Memory B cell (primary cell): ENCODE data around the gene CNOT4.

Experiments used
- ATAC-seq: fragments of 150-1000 bp; cut with Tn5 transposase; 2 replicates; pipeline ENCODE4 v1.10.0; 2021; ENCODE audit warnings: low read depth, mild to moderate bottlenecking, moderate library complexity
- DNase-seq, 2 donors: peaks; one replicate each; pipeline ENCODE4 v3.0.0; 2022; ENCODE audit warnings: low spot score in 2 of 2
- H3K27ac Mint-ChIP-seq: one replicate; pipeline ENCODE4 v1.8.0; 2022; ENCODE audit warnings: mild to moderate bottlenecking, moderate library complexity, mixed read lengths
- H3K27me3 Mint-ChIP-seq: one replicate; pipeline ENCODE4 v1.8.0; 2022; ENCODE audit warnings: mixed read lengths
- H3K36me3 Mint-ChIP-seq: one replicate; pipeline ENCODE4 v1.8.0; 2022; ENCODE audit warnings: mild to moderate bottlenecking, mixed read lengths
- H3K4me1 Mint-ChIP-seq: one replicate; pipeline ENCODE4 v1.8.0; 2022; ENCODE audit warnings: mixed read lengths
- H3K4me3 Mint-ChIP-seq: one replicate; pipeline ENCODE4 v1.8.0; 2022; ENCODE audit warnings: mild to moderate bottlenecking, moderate library complexity, mixed read lengths
- H3K9me3 Mint-ChIP-seq: one replicate; pipeline ENCODE4 v1.8.0; 2022; ENCODE audit warnings: mixed read lengths

CNOT4 gene

GRCh38 chr7:135388616-135389015 lies 121.3 kb downstream of the CNOT4 start:
- Mint-ChIP-seq H3K27ac (no peak overlapping the region), H3K4me3 (no peak overlapping the region), H3K27me3 (no peaks in the 10 kb centered on the region), H3K36me3 (peaks cover 2% of the 10 kb centered on the region), H3K9me3 (no peaks in the 10 kb centered on the region), H3K4me1 (peaks cover 8% of the 10 kb centered on the region)
- ATAC-seq, result no peak
- DNase-seq, result no peak

DNA sequence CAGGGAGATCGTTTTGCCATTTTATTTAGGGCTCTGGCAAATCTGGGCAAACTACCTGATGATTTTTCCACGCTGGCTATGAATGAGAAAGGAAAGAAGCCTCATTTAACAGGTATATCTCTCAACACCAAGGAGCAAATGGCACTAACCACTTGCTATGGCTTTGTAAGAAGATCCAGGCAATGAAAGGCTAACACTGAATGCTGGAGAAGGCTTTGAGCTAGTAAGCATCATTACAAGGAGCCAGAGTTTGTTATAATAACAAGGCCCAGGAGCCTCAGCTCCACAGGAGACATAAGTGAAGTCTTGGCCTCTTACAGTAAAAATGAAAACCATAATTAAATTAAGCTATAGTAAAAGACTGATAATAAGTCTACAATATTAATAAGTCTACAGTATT lies 123.1 kb downstream of the CNOT4 start:
- Mint-ChIP-seq H3K4me3 (no peak overlapping the region), H3K27ac (no peak overlapping the region), H3K9me3 (no peaks in the 10 kb centered on the region), H3K4me1 (peaks cover 5% of the 10 kb centered on the region), H3K36me3 (no peaks in the 10 kb centered on the region), H3K27me3 (no peaks in the 10 kb centered on the region)
- ATAC-seq (no peak), DNase-seq (no peak)

DNA sequence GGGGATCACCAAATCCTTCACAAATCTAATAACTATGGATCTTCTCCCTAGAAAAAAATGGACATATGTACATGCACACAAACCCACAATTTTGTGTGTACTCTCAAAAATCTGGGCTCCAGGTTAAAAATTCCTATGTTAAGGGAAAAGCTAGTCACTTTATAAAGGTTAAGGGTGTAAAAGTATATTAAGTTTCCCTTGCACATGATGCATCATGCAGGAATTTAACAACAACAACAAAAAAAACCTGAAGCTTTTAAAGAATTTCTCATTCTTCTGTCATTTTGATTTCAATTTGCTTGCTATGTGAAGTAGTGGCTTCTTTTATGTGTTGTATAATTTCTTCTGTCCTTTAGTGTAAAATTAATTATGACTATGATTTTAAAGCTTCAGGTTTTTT lies 123.7 kb downstream of the CNOT4 start:
- ATAC-seq (no peak), DNase-seq (no peak)
- H3K36me3 Mint-ChIP-seq, result no peaks in the 10 kb centered on the region
- H3K27me3 Mint-ChIP-seq, result no peaks in the 10 kb centered on the region
- H3K9me3 Mint-ChIP-seq, result no peaks in the 10 kb centered on the region
- H3K27ac Mint-ChIP-seq, result no peak overlapping the region
- H3K4me3 Mint-ChIP-seq, result no peak overlapping the region
- no peaks in the 10 kb centered on the region for H3K4me1 Mint-ChIP-seq

- no peak overlapping the region for H3K4me3 Mint-ChIP-seq
- H3K27ac Mint-ChIP-seq, result no peak overlapping the region
- no peak for DNase-seq
- H3K4me1 Mint-ChIP-seq, result no peaks in the 10 kb centered on the region
- H3K9me3 Mint-ChIP-seq, result no peaks in the 10 kb centered on the region
- ATAC-seq, result no peak
- no peaks in the 10 kb centered on the region for H3K27me3 Mint-ChIP-seq
- H3K36me3 Mint-ChIP-seq, result no peaks in the 10 kb centered on the region
Measured at GRCh38 chr7:135385209-135385608, 124.7 kb downstream of the CNOT4 start.

DNA sequence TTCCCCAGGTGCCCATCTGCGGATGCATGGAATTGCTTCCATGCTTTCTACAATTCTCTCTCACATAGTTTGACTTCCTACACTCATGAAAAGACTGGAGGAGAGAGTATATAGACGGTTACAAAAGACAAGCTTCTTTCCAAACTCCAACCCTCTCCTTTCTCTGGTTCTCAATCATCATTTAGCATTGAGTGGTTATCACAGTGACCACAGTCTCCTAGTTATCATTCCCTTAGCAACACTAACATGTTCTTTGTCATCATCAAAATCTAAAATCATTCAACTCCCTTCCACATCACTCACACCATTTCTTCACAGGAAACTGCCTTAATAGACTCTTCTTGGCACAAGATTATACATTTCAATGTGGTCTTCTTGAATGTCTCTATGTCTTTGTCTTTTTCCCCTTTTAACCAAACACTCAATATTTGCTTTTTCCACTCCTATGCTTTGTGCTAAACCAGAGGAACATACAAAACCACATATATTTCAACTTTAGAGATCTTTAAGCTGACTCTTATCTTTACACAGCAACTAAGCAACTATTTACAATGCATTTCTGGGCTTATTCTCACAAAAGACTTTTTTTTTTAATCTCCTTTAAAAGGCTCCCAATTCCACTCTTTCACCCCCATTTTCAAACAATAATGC lies 126.3 kb downstream of the CNOT4 start:
- Mint-ChIP-seq H3K4me1 (no peaks in the 10 kb centered on the region), H3K9me3 (no peaks in the 10 kb centered on the region), H3K27me3 (no peaks in the 10 kb centered on the region), H3K4me3 (no peak overlapping the region), H3K36me3 (no peaks in the 10 kb centered on the region), H3K27ac (no peak overlapping the region)
- DNase-seq (no peak), ATAC-seq (no peak)

GRCh38 chr7:135382173-135382572 lies 127.7 kb downstream of the CNOT4 start:
- Mint-ChIP-seq H3K4me3 (no peak overlapping the region), H3K36me3 (no peaks in the 10 kb centered on the region), H3K27me3 (no peaks in the 10 kb centered on the region), H3K4me1 (no peaks in the 10 kb centered on the region), H3K27ac (no peak overlapping the region), H3K9me3 (no peaks in the 10 kb centered on the region)
- ATAC-seq (no peak), DNase-seq (no peak)

DNA sequence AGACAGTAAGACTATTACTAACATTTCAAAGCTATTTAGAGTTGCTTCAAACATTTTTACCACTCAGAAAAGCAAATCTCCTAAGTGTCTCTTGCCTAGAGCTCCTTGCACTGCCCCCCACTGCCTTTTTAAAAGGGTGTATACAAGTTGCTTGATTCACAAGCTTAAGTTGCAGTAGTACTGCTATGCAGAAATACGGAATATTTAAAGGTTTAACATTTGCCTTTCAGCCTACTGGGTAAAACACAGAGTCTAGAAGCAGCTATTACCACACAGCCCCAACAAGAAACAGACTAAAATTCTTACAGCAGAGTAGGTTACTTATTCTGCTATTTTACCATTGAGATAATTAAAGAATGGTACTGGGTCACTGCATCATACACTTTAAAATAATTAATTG lies 128.5 kb downstream of the CNOT4 start:
- DNase-seq (no peak), ATAC-seq (no peak)
- Mint-ChIP-seq H3K27ac (no peak overlapping the region), H3K4me1 (no peaks in the 10 kb centered on the region), H3K27me3 (no peaks in the 10 kb centered on the region), H3K4me3 (no peak overlapping the region), H3K36me3 (no peaks in the 10 kb centered on the region), H3K9me3 (no peaks in the 10 kb centered on the region)

GRCh38 chr7:135380351-135380750 lies 129.6 kb downstream of the CNOT4 start:
- H3K4me3 Mint-ChIP-seq, result no peak overlapping the region
- H3K27ac Mint-ChIP-seq, result no peak overlapping the region
- no peaks in the 10 kb centered on the region for H3K9me3 Mint-ChIP-seq
- H3K27me3 Mint-ChIP-seq, result no peaks in the 10 kb centered on the region
- ATAC-seq (no peak), DNase-seq (no peak)
- H3K36me3 Mint-ChIP-seq, result no peaks in the 10 kb centered on the region
- no peaks in the 10 kb centered on the region for H3K4me1 Mint-ChIP-seq

DNA sequence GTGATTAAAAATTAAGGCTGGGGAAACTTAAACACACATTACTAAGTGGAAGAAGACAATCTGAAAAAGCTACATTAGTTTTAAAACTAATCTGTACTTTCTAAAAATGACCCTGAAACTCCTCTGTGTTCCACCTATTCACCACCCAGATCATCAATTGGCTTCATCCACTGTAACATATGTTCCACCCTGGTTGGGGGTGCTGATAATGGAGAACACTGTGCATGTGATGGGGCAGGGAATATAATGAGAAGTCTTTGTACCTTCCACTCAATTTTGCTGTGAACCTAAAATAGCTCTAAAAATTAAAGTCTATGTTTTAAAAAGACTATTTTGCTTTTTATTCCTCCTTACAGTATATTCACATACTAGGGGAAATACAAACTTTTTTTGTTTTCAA lies 132.7 kb downstream of the CNOT4 start:
- Mint-ChIP-seq H3K27ac (no peak overlapping the region), H3K27me3 (no peaks in the 10 kb centered on the region), H3K36me3 (no peaks in the 10 kb centered on the region), H3K9me3 (no peaks in the 10 kb centered on the region), H3K4me3 (no peak overlapping the region), H3K4me1 (no peaks in the 10 kb centered on the region)
- DNase-seq, result no peak
- no peak for ATAC-seq

- ATAC-seq (no peak), DNase-seq (no peak)
- Mint-ChIP-seq H3K4me3 (no peak overlapping the region), H3K9me3 (no peaks in the 10 kb centered on the region), H3K4me1 (no peaks in the 10 kb centered on the region), H3K27me3 (no peaks in the 10 kb centered on the region), H3K27ac (no peak overlapping the region), H3K36me3 (no peaks in the 10 kb centered on the region)
Measured at GRCh38 chr7:135375908-135376699, 133.8 kb downstream of the CNOT4 start.

- H3K4me3 Mint-ChIP-seq, result no peak overlapping the region
- ATAC-seq (no peak), DNase-seq (no peak)
- H3K27me3 Mint-ChIP-seq, result no peaks in the 10 kb centered on the region
- no peaks in the 10 kb centered on the region for H3K36me3 Mint-ChIP-seq
- no peaks in the 10 kb centered on the region for H3K4me1 Mint-ChIP-seq
- H3K27ac Mint-ChIP-seq, result no peak overlapping the region
- H3K9me3 Mint-ChIP-seq, result no peaks in the 10 kb centered on the region
Measured at GRCh38 chr7:135374736-135375135, 135.2 kb downstream of the CNOT4 start.

DNA sequence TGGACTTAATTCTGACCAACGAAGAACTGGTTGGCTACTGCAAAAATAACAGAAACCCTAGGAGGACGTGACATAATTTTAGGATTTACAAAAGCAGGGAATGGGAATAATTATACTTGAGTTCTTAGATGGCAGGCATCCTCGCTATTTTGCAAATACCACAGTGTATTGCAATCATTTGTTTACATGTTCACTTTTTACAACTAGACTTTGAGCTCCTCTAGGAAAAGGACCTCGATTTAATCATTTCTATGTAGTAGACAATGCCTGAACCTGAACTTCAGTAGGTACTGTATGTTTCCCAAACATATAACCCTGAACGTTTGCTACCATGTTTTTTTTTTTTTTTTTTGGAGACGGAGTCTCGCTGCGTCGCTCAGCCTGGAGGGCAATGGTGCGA lies 137.7 kb downstream of the CNOT4 start:
- Mint-ChIP-seq H3K27me3 (no peaks in the 10 kb centered on the region), H3K4me1 (no peaks in the 10 kb centered on the region), H3K36me3 (peaks cover 5% of the 10 kb centered on the region), H3K27ac (no peak overlapping the region), H3K4me3 (no peak overlapping the region), H3K9me3 (no peaks in the 10 kb centered on the region)
- DNase-seq (no peak), ATAC-seq (no peak)

- Mint-ChIP-seq H3K36me3 (peaks cover 5% of the 10 kb centered on the region), H3K9me3 (no peaks in the 10 kb centered on the region), H3K27ac (no peak overlapping the region), H3K4me1 (no peaks in the 10 kb centered on the region), H3K4me3 (no peak overlapping the region), H3K27me3 (no peaks in the 10 kb centered on the region)
- DNase-seq (no peak), ATAC-seq (no peak)
Measured at GRCh38 chr7:135370656-135371055, 139.2 kb downstream of the CNOT4 start.

DNA sequence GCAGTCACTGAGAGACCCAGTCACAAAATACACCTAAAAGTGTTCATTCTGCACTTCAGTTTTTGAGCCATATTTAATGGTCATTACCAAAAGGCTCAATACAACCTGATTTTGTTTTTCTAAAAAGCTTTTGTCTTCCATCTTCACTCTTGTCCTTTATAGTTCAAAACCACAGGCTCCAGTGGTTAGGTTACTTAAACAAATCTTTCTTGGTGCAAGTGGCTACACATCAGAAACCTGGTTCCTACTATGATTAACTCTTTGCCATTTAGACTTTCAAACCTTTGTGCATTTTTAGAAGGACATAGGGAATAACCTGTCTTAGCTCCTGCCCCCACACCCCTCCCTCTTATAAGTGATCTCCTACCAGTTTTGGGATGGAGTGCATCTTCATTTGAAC lies 140.5 kb downstream of the CNOT4 start:
- H3K27me3 Mint-ChIP-seq, result no peaks in the 10 kb centered on the region
- H3K36me3 Mint-ChIP-seq, result peaks cover 5% of the 10 kb centered on the region
- no peak for ATAC-seq

More for the DNA sequence above, 140.5 kb downstream of the CNOT4 start:
- no peak for DNase-seq
- H3K27ac Mint-ChIP-seq, result no peak overlapping the region
- H3K4me1 Mint-ChIP-seq, result no peaks in the 10 kb centered on the region
- H3K9me3 Mint-ChIP-seq, result no peaks in the 10 kb centered on the region
- no peak overlapping the region for H3K4me3 Mint-ChIP-seq
